Measurements from ENCODE around the gene GID4.

GID4 gene

DNA sequence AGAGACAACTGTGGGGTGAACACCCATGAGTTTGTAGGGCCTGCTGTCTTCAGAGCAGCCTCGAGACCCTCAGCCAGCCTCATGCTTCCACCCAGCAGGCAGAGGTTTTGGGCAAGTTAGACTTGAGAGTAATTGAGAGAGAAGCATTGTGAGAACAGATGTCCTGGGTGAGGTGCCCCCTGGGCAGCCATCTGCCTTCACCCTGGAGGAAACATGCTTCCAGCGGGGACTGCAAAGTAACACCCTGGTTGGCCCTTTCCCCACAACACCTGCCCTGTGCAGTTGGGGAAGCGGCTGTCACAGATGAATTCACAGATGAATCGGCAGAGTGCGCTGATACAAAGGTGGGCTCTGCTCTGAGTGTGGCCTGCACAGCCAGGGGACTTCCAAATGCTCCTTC, 23.6 kb upstream of the GID4 start:
- TF ChIP-seq, protein P1, sequence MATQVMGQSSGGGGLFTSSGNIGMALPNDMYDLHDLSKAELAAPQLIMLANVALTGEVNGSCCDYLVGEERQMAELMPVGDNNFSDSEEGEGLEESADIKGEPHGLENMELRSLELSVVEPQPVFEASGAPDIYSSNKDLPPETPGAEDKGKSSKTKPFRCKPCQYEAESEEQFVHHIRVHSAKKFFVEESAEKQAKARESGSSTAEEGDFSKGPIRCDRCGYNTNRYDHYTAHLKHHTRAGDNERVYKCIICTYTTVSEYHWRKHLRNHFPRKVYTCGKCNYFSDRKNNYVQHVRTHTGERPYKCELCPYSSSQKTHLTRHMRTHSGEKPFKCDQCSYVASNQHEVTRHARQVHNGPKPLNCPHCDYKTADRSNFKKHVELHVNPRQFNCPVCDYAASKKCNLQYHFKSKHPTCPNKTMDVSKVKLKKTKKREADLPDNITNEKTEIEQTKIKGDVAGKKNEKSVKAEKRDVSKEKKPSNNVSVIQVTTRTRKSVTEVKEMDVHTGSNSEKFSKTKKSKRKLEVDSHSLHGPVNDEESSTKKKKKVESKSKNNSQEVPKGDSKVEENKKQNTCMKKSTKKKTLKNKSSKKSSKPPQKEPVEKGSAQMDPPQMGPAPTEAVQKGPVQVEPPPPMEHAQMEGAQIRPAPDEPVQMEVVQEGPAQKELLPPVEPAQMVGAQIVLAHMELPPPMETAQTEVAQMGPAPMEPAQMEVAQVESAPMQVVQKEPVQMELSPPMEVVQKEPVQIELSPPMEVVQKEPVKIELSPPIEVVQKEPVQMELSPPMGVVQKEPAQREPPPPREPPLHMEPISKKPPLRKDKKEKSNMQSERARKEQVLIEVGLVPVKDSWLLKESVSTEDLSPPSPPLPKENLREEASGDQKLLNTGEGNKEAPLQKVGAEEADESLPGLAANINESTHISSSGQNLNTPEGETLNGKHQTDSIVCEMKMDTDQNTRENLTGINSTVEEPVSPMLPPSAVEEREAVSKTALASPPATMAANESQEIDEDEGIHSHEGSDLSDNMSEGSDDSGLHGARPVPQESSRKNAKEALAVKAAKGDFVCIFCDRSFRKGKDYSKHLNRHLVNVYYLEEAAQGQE (IDR thresholded peaks at IDR 0.05; ENCODE audit: insufficient read depth in 1 of 2, low read depth in 2 of 2, low read length in 2 of 2), result no peak
- TF ChIP-seq TAF1 (IDR thresholded peaks at IDR 0.05; ENCODE audit: borderline replicate concordance, insufficient read depth, low read length), result no peak
- no peak for TF ChIP-seq SIN3A (IDR thresholded peaks at IDR 0.05; ENCODE audit: borderline replicate concordance, insufficient read depth, low read length)
- TF ChIP-seq FOXP2 (optimal IDR thresholded peaks at IDR 0.05; ENCODE audit: borderline replicate concordance, extremely low read depth, extremely low read length, insufficient read depth), result no peak
- TF ChIP-seq POLR2AphosphoS5 (IDR thresholded peaks at IDR 0.05; ENCODE audit: low read depth, low read length), result no peak

DNA sequence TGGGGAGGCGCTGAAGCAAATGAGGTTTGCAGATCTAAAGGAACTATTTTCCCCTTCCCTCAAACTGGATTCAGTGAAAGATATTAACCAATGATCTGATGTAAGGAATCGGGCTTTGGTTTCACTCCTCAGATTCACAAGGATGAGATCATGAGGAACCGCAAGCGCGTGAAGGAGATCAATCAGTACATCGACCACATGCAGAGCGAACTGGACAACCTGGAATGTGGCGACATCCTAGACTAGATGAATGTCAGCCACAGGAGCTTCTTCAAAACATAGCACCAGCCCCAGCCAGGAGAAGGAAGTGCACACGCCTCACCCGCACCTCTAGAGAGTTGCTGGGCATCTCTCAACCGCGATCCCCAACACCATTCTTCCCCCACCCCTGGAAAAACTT, 22.8 kb upstream of the GID4 start:
- TF ChIP-seq FOXP2 (optimal IDR thresholded peaks at IDR 0.05; ENCODE audit: borderline replicate concordance, extremely low read depth, extremely low read length, insufficient read depth) (no peak), TAF1 (IDR thresholded peaks at IDR 0.05; ENCODE audit: borderline replicate concordance, insufficient read depth, low read length) (no peak), SIN3A (IDR thresholded peaks at IDR 0.05; ENCODE audit: borderline replicate concordance, insufficient read depth, low read length) (no peak), POLR2AphosphoS5 (IDR thresholded peaks at IDR 0.05; ENCODE audit: low read depth, low read length) (no peak)
- TF ChIP-seq, protein P1 (IDR thresholded peaks at IDR 0.05; ENCODE audit: insufficient read depth in 1 of 2, low read depth in 2 of 2, low read length in 2 of 2), result no peak

DNA sequence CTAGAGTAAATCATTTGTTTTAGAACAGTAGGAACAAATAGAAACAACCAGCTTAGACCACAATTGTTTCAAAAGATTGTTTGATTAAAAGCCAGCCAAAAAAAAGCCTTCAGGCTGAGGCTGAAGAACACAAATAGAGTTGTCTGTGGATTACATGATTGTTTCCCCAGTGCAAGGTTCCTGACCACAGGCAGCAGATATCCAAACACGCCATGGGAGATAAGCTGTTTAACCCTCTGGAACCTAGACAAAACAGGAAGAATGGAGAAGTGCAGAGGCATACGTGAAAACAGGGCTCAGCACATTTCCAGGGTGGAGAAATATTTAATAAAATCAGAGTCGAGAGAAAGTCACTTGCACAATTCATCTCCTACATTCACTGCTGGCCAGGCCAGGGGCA, 21.2 kb upstream of the GID4 start:
- no peak for TF ChIP-seq POLR2AphosphoS5 (IDR thresholded peaks at IDR 0.05; ENCODE audit: low read depth, low read length)

DNA sequence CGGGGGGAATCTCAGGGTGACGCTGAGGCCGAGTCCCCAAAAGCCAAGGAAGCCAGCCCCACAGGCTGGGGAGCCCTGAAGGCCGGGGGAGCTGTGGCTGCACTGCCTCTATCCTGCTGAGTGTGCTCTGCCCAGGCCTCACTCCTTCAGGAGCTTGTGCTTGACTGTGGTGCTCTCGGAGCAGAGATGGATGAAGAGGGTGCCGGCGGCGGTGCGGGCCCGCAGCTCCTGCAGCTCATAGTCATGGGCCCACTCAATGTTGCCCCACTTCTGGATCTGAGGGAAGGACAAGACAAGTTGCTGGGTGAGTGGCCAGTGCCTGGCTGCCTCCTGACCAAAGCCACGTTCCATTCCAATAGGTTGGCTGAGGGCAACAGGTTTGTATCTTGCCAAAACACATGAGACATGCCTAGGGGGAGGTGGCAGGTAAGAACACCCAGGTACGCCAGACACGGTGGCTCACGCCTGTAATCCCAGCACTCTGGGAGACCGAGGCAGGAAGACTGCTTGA, 20.7 kb upstream of the GID4 start:
- TF ChIP-seq TAF1 (IDR thresholded peaks at IDR 0.05; ENCODE audit: borderline replicate concordance, insufficient read depth, low read length) (no peak), POLR2AphosphoS5 (IDR thresholded peaks at IDR 0.05; ENCODE audit: low read depth, low read length) (no peak), FOXP2 (optimal IDR thresholded peaks at IDR 0.05; ENCODE audit: borderline replicate concordance, extremely low read depth, extremely low read length, insufficient read depth) (no peak), SIN3A (IDR thresholded peaks at IDR 0.05; ENCODE audit: borderline replicate concordance, insufficient read depth, low read length) (no peak)
- TF ChIP-seq, protein P1 (IDR thresholded peaks at IDR 0.05; ENCODE audit: insufficient read depth in 1 of 2, low read depth in 2 of 2, low read length in 2 of 2), result no peak

DNA sequence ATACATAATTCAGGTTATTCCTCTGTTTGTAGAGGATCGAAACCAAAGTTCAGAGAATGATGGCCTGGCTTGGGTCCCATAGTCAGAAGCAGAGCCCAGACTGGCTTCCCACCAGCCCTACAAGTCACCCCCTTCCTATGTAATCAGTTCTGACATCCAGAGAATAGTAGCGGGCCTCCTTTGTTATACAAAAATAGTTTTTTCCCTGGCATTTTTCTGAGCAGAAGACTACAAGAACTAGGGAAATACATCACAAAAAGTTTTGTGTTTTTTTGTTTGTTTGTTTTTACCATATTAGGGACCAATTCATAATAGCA, 19.4 kb upstream of the GID4 start:
- TF ChIP-seq TAF1 (IDR thresholded peaks at IDR 0.05; ENCODE audit: borderline replicate concordance, insufficient read depth, low read length) (no peak), FOXP2 (optimal IDR thresholded peaks at IDR 0.05; ENCODE audit: borderline replicate concordance, extremely low read depth, extremely low read length, insufficient read depth) (no peak), POLR2AphosphoS5 (IDR thresholded peaks at IDR 0.05; ENCODE audit: low read depth, low read length) (no peak), SIN3A (IDR thresholded peaks at IDR 0.05; ENCODE audit: borderline replicate concordance, insufficient read depth, low read length) (no peak)
- TF ChIP-seq, protein P1 (IDR thresholded peaks at IDR 0.05; ENCODE audit: insufficient read depth in 1 of 2, low read depth in 2 of 2, low read length in 2 of 2), result no peak
